ENCODE measurements around the gene IL3.

GRCh38 chr5:132096904-132097303, 36.4 kb downstream of the IL3 start:
- TF ChIP-seq CTCF (IDR thresholded peaks at IDR 0.05; ENCODE audit: poor library complexity), result no peak
- no peak for TF ChIP-seq EZH2 (IDR thresholded peaks at IDR 0.05; ENCODE audit: borderline replicate concordance)
- TF ChIP-seq EZH2phosphoT487 (IDR thresholded peaks at IDR 0.05; ENCODE audit: low read depth, severe bottlenecking, unreplicated experiment), result no peak

Measured in hepatocyte (in vitro differentiated cells).